Caco-2 (cell line): ENCODE results near the gene IFT74. TPM values are rescaled to one million over a fixed set of nuclear protein-coding genes. Genes with fewer than 3 reads are reported as not detected.

Experiments used
- BruUV-seq: library from RNA; stranded (reverse); fragments of 400-500 nt; replicated peaks from 2 replicates; lab custom pipeline; 2021; lab: Mats Ljungman, UMichigan
- CTCF ChIA-PET: fragments of 300-600 bp; sonication (Branson Sonifier 250); formaldehyde crosslinking; loops from one replicate; lab custom pipeline; 2022; ENCODE audit warnings: antibody characterized with exemption; lab: Charles Lee
- POLR2A ChIA-PET: fragments of 300-600 bp; sonication (Branson Sonifier 250); formaldehyde crosslinking; loops from one replicate; lab custom pipeline; 2022; ENCODE audit warnings: antibody characterized with exemption; lab: Charles Lee
- DNase-seq, 2 experiments: peaks; one replicate each; pipeline versions ENCODE4 v3.0.0 to v3.0.0-alpha.2; 2020 to 2022
- H3K27me3 ChIP-seq: replicated peaks from 2 replicates; pipeline ENCODE4 v1.6.0; 2011; ENCODE audit warnings: low read length; ENCODE audit not compliant: control insufficient read depth, insufficient read depth
- H3K36me3 ChIP-seq: 2 replicates; pipeline ENCODE4 v1.5.1; 2011; ENCODE audit warnings: low read length; ENCODE audit not compliant: control insufficient read depth, insufficient read depth
- H3K4me1 ChIP-seq: fragments of 250-450 bp; sonication (Bioruptor Pico); 2 replicates; pipeline ENCODE4 v1.5.1; 2020; ENCODE audit warnings: mild to moderate bottlenecking
- H3K4me3 ChIP-seq: 2 replicates; pipeline ENCODE4 v1.5.1; 2011; ENCODE audit warnings: low read depth, mild to moderate bottlenecking, control low read depth, low read length
- H3K9me3 ChIP-seq: fragments of 250-450 bp; sonication (Bioruptor Pico); 2 replicates; pipeline ENCODE4 v1.5.1; 2020; ENCODE audit warnings: mild to moderate bottlenecking, moderate library complexity
- H3K27ac Mint-ChIP-seq: one replicate; pipeline ENCODE4 v1.8.0; 2022; ENCODE audit warnings: mixed read lengths; ENCODE audit not compliant: unreplicated experiment
- H3K27me3 Mint-ChIP-seq: one replicate; pipeline ENCODE4 v1.8.0; 2022; ENCODE audit warnings: mixed read lengths; ENCODE audit not compliant: insufficient read depth, unreplicated experiment
- H3K36me3 Mint-ChIP-seq: one replicate; pipeline ENCODE4 v1.8.0; 2022; ENCODE audit warnings: mild to moderate bottlenecking, mixed read lengths; ENCODE audit not compliant: insufficient read depth, unreplicated experiment
- H3K4me1 Mint-ChIP-seq: one replicate; pipeline ENCODE4 v1.8.0; 2022; ENCODE audit warnings: low read depth, mixed read lengths; ENCODE audit not compliant: unreplicated experiment
- H3K4me3 Mint-ChIP-seq: one replicate; pipeline ENCODE4 v1.8.0; 2022; ENCODE audit warnings: mild to moderate bottlenecking, moderate library complexity, mixed read lengths; ENCODE audit not compliant: unreplicated experiment
- H3K9me3 Mint-ChIP-seq: one replicate; pipeline ENCODE4 v1.8.0; 2022; ENCODE audit warnings: mixed read lengths; ENCODE audit not compliant: unreplicated experiment
- CTCF ChIP-seq, 2 experiments: fragments of 200-600 bp in 1 of 2; IDR thresholded peaks; 1 replicate in 1 of 2; 2 replicates in 1 of 2; pipeline versions ENCODE4 v1.5.1 to v1.8.0; 2011 to 2022; ENCODE audit warnings: antibody characterized with exemption in 1 of 2, control low read depth in 1 of 2, inconsistent platforms in 1 of 2, low read depth in 1 of 2, low read length in 1 of 2, mild to moderate bottlenecking in 1 of 2, moderate library complexity in 1 of 2; ENCODE audit not compliant: insufficient read depth in 1 of 2, severe bottlenecking in 1 of 2, unreplicated experiment in 1 of 2
- intact Hi-C: fragments of 100-400 bp; cut with micrococcal nuclease; formaldehyde crosslinking; loops from one replicate; pipeline ENCODE4 v1.10.0; 2022; ENCODE audit not compliant: unreplicated experiment
- total RNA-seq: library from RNA; stranded (reverse); gene quantifications from 2 replicates; pipeline ENCODE4 v1.2.3, GENCODE V29; 2022

Gene IFT74
- total RNA-seq, 1 experiment from 2014 or later: 3.7 TPM

GRCh38 chr9:27073841-27074728 is 117.9 kb downstream of the IFT74 start:
- Mint-ChIP-seq H3K27ac (no peak overlapping the region), H3K27me3 (no peaks in the 10 kb centered on the region), H3K4me3 (no peak overlapping the region), H3K36me3 (no peaks in the 10 kb centered on the region), H3K4me1 (no peaks in the 10 kb centered on the region), H3K9me3 (no peaks in the 10 kb centered on the region)
- no peaks in the 10 kb centered on the region for H3K36me3 ChIP-seq
- intact Hi-C loops: no loop called here
- H3K4me3 ChIP-seq: no peak overlapping the region
- no peak for TF ChIP-seq CTCF (IDR thresholded peaks at IDR 0.05; ENCODE audit: insufficient read depth in 1 of 2, low read depth in 1 of 2, low read length in 1 of 2, severe bottlenecking in 1 of 2, unreplicated experiment in 1 of 2)
- no peaks in the 10 kb centered on the region for H3K27me3 ChIP-seq
- no TSS peak for BruUV-seq
- no peaks in the 10 kb centered on the region for H3K9me3 ChIP-seq
- DNase-seq: no peak
- no peaks in the 10 kb centered on the region for H3K4me1 ChIP-seq
- POLR2A ChIA-PET: no interaction called here
- CTCF ChIA-PET: no interaction called here

- no peak for TF ChIP-seq CTCF (IDR thresholded peaks at IDR 0.05; ENCODE audit: insufficient read depth in 1 of 2, low read depth in 1 of 2, low read length in 1 of 2, severe bottlenecking in 1 of 2, unreplicated experiment in 1 of 2)
- Mint-ChIP-seq H3K4me1 (no peaks in the 10 kb centered on the region), H3K27ac (no peak overlapping the region), H3K4me3 (no peak overlapping the region), H3K36me3 (no peaks in the 10 kb centered on the region), H3K9me3 (no peaks in the 10 kb centered on the region), H3K27me3 (no peaks in the 10 kb centered on the region)
- intact Hi-C loops: no loop called here
- H3K27me3 ChIP-seq: no peaks in the 10 kb centered on the region
- CTCF ChIA-PET: no interaction called here
- POLR2A ChIA-PET: no interaction called here
- no peak for DNase-seq
- H3K36me3 ChIP-seq: no peaks in the 10 kb centered on the region
- H3K4me1 ChIP-seq: no peaks in the 10 kb centered on the region
- no TSS peak for BruUV-seq
- no peak overlapping the region for H3K4me3 ChIP-seq
- H3K9me3 ChIP-seq: no peaks in the 10 kb centered on the region
Observed at GRCh38 chr9:27078685-27079084, 122.5 kb downstream of the IFT74 start.

- BruUV-seq: no TSS peak
- no peak for TF ChIP-seq CTCF (IDR thresholded peaks at IDR 0.05; ENCODE audit: insufficient read depth in 1 of 2, low read depth in 1 of 2, low read length in 1 of 2, severe bottlenecking in 1 of 2, unreplicated experiment in 1 of 2)
- H3K9me3 ChIP-seq: no peaks in the 10 kb centered on the region
- ChIA-PET POLR2A (no interaction called here), CTCF (no interaction called here)
- Mint-ChIP-seq H3K36me3 (no peaks in the 10 kb centered on the region), H3K27me3 (no peaks in the 10 kb centered on the region), H3K4me1 (no peaks in the 10 kb centered on the region), H3K9me3 (no peaks in the 10 kb centered on the region), H3K4me3 (no peak overlapping the region), H3K27ac (no peak overlapping the region)
- H3K4me1 ChIP-seq: no peaks in the 10 kb centered on the region
- DNase-seq: no peak
- intact Hi-C loops: no loop called here
- H3K36me3 ChIP-seq: no peaks in the 10 kb centered on the region
- no peaks in the 10 kb centered on the region for H3K27me3 ChIP-seq
- H3K4me3 ChIP-seq: no peak overlapping the region
Observed at GRCh38 chr9:27085456-27085855, 129.2 kb downstream of the IFT74 start.
